Ovary (tissue), 3 donors: ENCODE results near the gene ARFIP2.

Experiments used
- CTCF ChIP-seq, 3 donors: fragments of 450-650 bp in 2 of 3; fragments of 200-600 bp in 1 of 3; IDR thresholded peaks; one replicate each; pipeline versions ENCODE4 v1.5.1 to v1.8.0; 2016 to 2022; ENCODE audit warnings: antibody characterized with exemption in 3 of 3, mild to moderate bottlenecking in 1 of 3
- POLR2A ChIP-seq: fragments of 450-650 bp; IDR thresholded peaks from one replicate; pipeline ENCODE4 v1.6.1; 2017; ENCODE audit warnings: antibody characterized with exemption, mild to moderate bottlenecking, moderate library complexity
- donor health status: DM: no; HTN: no; CAD: no.

GRCh38 chr11:6481012-6481923 lies at the start of gene ARFIP2, which contains the start of gene TIMM10B:
- TF ChIP-seq CTCF (IDR thresholded peaks at IDR 0.05): no peak
- peak; percentile 93 for TF ChIP-seq POLR2A
